Kidney epithelial cell (primary cell): Measurements from ENCODE around the gene KCNQ4. TPM values are rescaled to one million over a fixed set of nuclear protein-coding genes. Genes with fewer than 3 reads are reported as not detected.
A peak's percentile ranks its signal among the peaks of the same experiment; 100 is the strongest.

Experiments
- DNase-seq: peaks from one replicate; pipeline ENCODE4 v3.0.0-alpha.2; 2010; ENCODE audit warnings: low read depth
- H3K27me3 ChIP-seq: 2 replicates; pipeline ENCODE4 v1.6.0; 2011; ENCODE audit warnings: low read length; ENCODE audit not compliant: control insufficient read depth, insufficient read depth
- H3K36me3 ChIP-seq: 2 replicates; pipeline ENCODE4 v1.5.1; 2011; ENCODE audit warnings: low read length; ENCODE audit not compliant: control insufficient read depth, insufficient read depth
- H3K4me3 ChIP-seq: 2 replicates; pipeline ENCODE4 v1.5.1; 2011; ENCODE audit warnings: low read depth, mild to moderate bottlenecking, control low read depth, low read length
- CTCF ChIP-seq: IDR thresholded peaks from 2 replicates; pipeline ENCODE4 v1.5.1; 2011; ENCODE audit warnings: mild to moderate bottlenecking, moderate library complexity, low read length, control low read depth, inconsistent platforms; ENCODE audit not compliant: insufficient read depth, poor library complexity, severe bottlenecking
- total RNA-seq: library from RNA; depleted of rRNA; stranded (reverse); fragments of >200 nt; gene quantifications from 2 replicates; pipeline ENCODE4 v1.2.3, GENCODE V29; 2015

The KCNQ4 gene
- total RNA-seq, 1 donor from 2014 or later = 2.8 TPM

- H3K27me3 ChIP-seq = no peaks in the 10 kb centered on the region
- H3K4me3 ChIP-seq = no peak overlapping the region
- DNase-seq = no peak
- no peak for TF ChIP-seq CTCF
- peaks cover 3% of the 10 kb centered on the region for H3K36me3 ChIP-seq
These were observed 18.6 kb upstream of the KCNQ4 start for GRCh38 chr1:40764981-40765380.

- H3K36me3 ChIP-seq = peaks cover 3% of the 10 kb centered on the region
- no peaks in the 10 kb centered on the region for H3K27me3 ChIP-seq
These were observed 17.6 kb upstream of the KCNQ4 start for GRCh38 chr1:40766017-40766416.

GRCh38 chr1:40766560-40766959 lies 17.0 kb upstream of the KCNQ4 start:
- H3K4me3 ChIP-seq = no peak overlapping the region
- no peak for TF ChIP-seq CTCF
- DNase-seq = no peak
- H3K27me3 ChIP-seq = no peaks in the 10 kb centered on the region
- peaks cover 1% of the 10 kb centered on the region for H3K36me3 ChIP-seq

More at GRCh38 chr1:40766017-40766416, 17.6 kb upstream of the KCNQ4 start:
- DNase-seq = no peak
- H3K4me3 ChIP-seq = no peak overlapping the region
- no peak for TF ChIP-seq CTCF

- no peak for TF ChIP-seq CTCF
- Histone ChIP-seq H3K27me3 (no peaks in the 10 kb centered on the region), H3K36me3 (peaks cover 1% of the 10 kb centered on the region), H3K4me3 (no peak overlapping the region)
- no peak for DNase-seq
These were observed 15.2 kb upstream of the KCNQ4 start for GRCh38 chr1:40768146-40768990.

GRCh38 chr1:40769815-40770214 lies 13.8 kb upstream of the KCNQ4 start:
- Histone ChIP-seq H3K36me3 (peaks cover 1% of the 10 kb centered on the region), H3K4me3 (no peak overlapping the region)

More at GRCh38 chr1:40769815-40770214, 13.8 kb upstream of the KCNQ4 start:
- peak; percentile 30 for TF ChIP-seq CTCF
- no peaks in the 10 kb centered on the region for H3K27me3 ChIP-seq
- no peak for DNase-seq
